ENCODE data around the gene PLCXD3. TPM values are rescaled to one million over a fixed set of nuclear protein-coding genes. Genes with fewer than 3 reads are reported as not detected.

The PLCXD3 gene
- total RNA-seq, 4 donors from 2014 or later, result 0.62 to 5.1 (median 2.3) TPM

DNA sequence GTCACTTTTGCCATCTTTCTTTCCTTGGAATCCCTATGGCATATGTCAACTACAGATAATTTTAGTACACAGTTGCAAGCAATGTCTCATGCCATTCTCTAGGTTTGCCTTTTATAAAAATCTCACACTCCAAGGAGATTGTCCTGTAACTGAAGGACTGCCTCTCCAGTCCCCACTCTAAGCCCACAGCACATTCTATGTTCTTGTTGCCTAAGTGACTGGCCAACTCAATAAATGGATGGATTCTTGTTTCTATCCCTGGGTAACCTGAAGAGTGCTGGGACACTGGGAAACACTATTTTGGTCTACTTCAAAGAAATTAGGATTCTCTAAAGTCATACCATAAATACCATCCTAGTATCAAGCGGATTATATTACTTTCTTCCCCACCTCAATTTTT is 145.0 kb downstream of the PLCXD3 start:
- 5 to 40% methylated on average over 1 of the region's 1 CpG for WGBS, 2 donors (ENCODE audit: low coverage in 1 of 2)
- H3K27me3 ChIP-seq, result no peaks in the 10 kb centered on the region
- peaks cover 0 to 2% (median 0%) of the 10 kb centered on the region in 3 donors for H3K9me3 ChIP-seq
- H3K27ac ChIP-seq, result no peak overlapping the region
- H3K4me1 ChIP-seq, result no peaks in the 10 kb centered on the region
- ATAC-seq, result no peak
- no peak overlapping the region for H3K4me3 ChIP-seq
- no peaks in the 10 kb centered on the region for H3K36me3 ChIP-seq
- TF ChIP-seq, protein P1, sequence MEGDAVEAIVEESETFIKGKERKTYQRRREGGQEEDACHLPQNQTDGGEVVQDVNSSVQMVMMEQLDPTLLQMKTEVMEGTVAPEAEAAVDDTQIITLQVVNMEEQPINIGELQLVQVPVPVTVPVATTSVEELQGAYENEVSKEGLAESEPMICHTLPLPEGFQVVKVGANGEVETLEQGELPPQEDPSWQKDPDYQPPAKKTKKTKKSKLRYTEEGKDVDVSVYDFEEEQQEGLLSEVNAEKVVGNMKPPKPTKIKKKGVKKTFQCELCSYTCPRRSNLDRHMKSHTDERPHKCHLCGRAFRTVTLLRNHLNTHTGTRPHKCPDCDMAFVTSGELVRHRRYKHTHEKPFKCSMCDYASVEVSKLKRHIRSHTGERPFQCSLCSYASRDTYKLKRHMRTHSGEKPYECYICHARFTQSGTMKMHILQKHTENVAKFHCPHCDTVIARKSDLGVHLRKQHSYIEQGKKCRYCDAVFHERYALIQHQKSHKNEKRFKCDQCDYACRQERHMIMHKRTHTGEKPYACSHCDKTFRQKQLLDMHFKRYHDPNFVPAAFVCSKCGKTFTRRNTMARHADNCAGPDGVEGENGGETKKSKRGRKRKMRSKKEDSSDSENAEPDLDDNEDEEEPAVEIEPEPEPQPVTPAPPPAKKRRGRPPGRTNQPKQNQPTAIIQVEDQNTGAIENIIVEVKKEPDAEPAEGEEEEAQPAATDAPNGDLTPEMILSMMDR (IDR thresholded peaks at IDR 0.05), result no peak
- TF ChIP-seq POLR2A (IDR thresholded peaks at IDR 0.05) (no peak), POLR2AphosphoS5 (IDR thresholded peaks at IDR 0.05) (no peak), EP300 (IDR thresholded peaks at IDR 0.05) (no peak)

DNA sequence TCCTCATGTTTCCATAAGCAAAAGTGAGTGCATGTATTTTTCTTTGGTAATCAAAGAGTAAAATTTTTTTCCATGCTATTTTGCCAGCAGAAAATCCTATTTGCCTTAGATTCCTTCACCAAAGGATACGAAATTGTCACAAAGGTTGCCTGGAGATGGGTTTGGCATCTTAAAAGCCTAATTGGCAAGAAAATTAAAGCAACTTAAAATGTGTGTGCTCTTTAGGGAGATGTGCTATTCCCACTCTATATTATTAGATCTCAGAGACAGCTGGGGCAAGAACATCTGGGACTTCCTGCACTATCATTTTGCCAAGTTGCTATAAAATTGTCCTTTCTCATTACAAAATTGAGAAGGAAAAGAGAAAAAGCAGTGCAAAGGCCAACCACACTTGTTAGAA is 146.1 kb downstream of the PLCXD3 start:
- no peak for ATAC-seq
- no peaks in the 10 kb centered on the region for H3K4me1 ChIP-seq
- TF ChIP-seq EP300 (IDR thresholded peaks at IDR 0.05), result no peak
- no peaks in the 10 kb centered on the region for H3K36me3 ChIP-seq
- H3K27ac ChIP-seq, result no peak overlapping the region
- H3K27me3 ChIP-seq, result no peaks in the 10 kb centered on the region
- 14 to 33% methylated on average over 1 of the region's 1 CpG for WGBS, 2 donors (ENCODE audit: low coverage in 1 of 2)
- H3K9me3 ChIP-seq, result peaks cover 0 to 4% (median 0%) of the 10 kb centered on the region in 3 donors
- H3K4me3 ChIP-seq, result no peak overlapping the region

DNA sequence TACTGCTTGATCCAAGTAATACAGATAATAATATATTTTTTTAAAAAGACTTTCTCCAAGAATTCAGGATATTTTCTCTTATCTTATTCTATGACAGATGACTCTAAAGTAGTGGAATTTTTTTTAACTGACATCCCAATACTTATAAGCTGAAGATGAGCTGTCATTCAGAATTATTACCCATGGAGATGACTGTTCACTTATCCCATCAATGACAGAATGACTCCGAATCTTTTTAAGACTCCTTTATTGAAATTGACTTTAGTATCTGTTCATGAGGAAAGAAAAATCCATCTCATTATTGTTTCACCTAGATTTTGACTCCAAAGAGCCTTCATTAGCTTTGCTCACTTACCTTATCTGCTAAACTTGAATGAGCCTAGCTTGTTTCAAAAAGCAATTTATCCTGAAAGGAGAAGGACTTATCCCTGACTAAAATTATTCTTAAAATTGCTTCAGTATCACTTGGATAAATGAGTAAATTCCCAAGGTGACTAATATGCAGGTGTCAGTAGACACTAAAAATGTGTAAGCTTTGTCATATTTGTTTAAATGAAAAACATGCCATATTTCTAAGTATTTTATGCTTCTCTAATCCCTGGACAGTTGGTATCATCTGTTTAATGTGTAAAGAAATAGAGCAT is 146.9 kb downstream of the PLCXD3 start:
- Histone ChIP-seq H3K27me3 (no peaks in the 10 kb centered on the region), H3K4me1 (no peaks in the 10 kb centered on the region), H3K4me3 (no peak overlapping the region), H3K27ac (no peak overlapping the region), H3K36me3 (no peaks in the 10 kb centered on the region), H3K9me3 (peaks cover 0 to 8% (median 0%) of the 10 kb centered on the region in 3 donors)
- 72 to 90% methylated on average over 1 of the region's 1 CpG for WGBS, 2 donors (ENCODE audit: low coverage in 1 of 2)
- ATAC-seq, result no peak
- TF ChIP-seq POLR2AphosphoS5 (IDR thresholded peaks at IDR 0.05) (no peak), EP300 (IDR thresholded peaks at IDR 0.05) (no peak), POLR2A (IDR thresholded peaks at IDR 0.05) (no peak)
- TF ChIP-seq, protein P1 (IDR thresholded peaks at IDR 0.05), result no peak

DNA sequence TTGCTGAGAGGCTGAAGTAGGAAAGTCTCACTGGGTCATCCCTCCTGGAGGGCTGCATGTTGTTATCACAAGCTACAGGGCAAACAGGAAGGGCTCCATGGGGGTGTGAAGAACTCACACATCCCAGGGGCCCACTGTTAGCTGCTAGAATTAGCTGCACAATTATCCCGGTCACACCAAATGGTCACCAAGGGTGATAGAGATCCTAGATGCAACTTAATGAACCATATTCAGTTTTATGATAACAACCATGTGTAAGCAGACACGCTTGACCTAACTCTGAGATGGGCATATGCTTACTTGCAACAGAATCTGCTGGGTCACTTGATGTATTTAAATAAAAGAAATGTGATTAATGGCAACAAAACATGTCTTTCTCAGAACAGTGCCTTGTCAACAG is 153.6 kb downstream of the PLCXD3 start:
- TF ChIP-seq POLR2AphosphoS5 (IDR thresholded peaks at IDR 0.05) (no peak), EP300 (IDR thresholded peaks at IDR 0.05) (no peak), POLR2A (IDR thresholded peaks at IDR 0.05) (no peak)
- TF ChIP-seq, protein P1 (IDR thresholded peaks at IDR 0.05), result no peak
- no peak overlapping the region for H3K4me3 ChIP-seq
- no peaks in the 10 kb centered on the region for H3K4me1 ChIP-seq
- peaks cover 0 to 11% (median 0%) of the 10 kb centered on the region in 3 donors for H3K9me3 ChIP-seq
- no peaks in the 10 kb centered on the region for H3K36me3 ChIP-seq
- H3K27ac ChIP-seq, result no peak overlapping the region
- ATAC-seq, result no peak
- H3K27me3 ChIP-seq, result no peaks in the 10 kb centered on the region
- WGBS, 2 donors (ENCODE audit: low coverage in 1 of 2), result 33 to 43% methylated on average over 2 of the region's 2 CpGs

DNA sequence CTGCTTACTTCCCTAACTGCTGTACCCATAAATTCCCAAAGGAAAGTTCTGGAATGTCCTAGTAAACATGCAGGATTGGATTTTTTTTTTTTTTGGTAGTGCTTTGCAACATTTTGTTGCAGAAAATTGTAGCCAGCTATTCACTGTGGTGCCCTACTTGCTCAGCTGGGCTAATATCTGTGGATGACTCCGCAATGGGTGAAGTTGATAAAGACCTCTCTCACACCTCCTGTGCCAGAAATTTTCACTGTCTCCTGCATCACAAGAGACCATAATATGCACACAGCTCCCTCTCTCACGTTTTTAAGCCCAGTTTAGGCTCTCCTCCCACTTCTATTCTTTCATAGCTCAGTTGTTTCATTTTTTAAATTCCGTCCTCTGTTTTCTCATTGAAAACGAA is 160.6 kb downstream of the PLCXD3 start:
- TF ChIP-seq, protein P1 (IDR thresholded peaks at IDR 0.05), result no peak
- TF ChIP-seq POLR2AphosphoS5 (IDR thresholded peaks at IDR 0.05) (no peak), POLR2A (IDR thresholded peaks at IDR 0.05) (no peak)
- ATAC-seq, result no peak
- H3K36me3 ChIP-seq, result no peaks in the 10 kb centered on the region
- 58 to 82% methylated on average over 3 to 4 of the region's 4 CpGs for WGBS, 2 donors (ENCODE audit: low coverage in 1 of 2)
- no peaks in the 10 kb centered on the region for H3K27me3 ChIP-seq
- no peaks in the 10 kb centered on the region for H3K9me3 ChIP-seq
- no peak overlapping the region for H3K27ac ChIP-seq
- no peaks in the 10 kb centered on the region for H3K4me1 ChIP-seq
- no peak overlapping the region for H3K4me3 ChIP-seq

All from gastroesophageal sphincter (tissue), 4 donors.